A549 (cell line): ENCODE results near the gene DSEL. TPM values are rescaled to one million over a fixed set of nuclear protein-coding genes. Genes with fewer than 3 reads are reported as not detected.

Experiments used
- ATAC-seq, 2 experiments: fragments of 200-7000 bp in 1 of 2; fragments of >200 bp in 1 of 2; cut with Nextera tagmentation in 1 of 2; cut with Tn5 transposase in 1 of 2; 3 replicates each; pipeline versions ENCODE4 v1.8.0 to v1.9.1; 2018 to 2020; ENCODE audit warnings: mild to moderate bottlenecking in 1 of 2, moderate library complexity in 1 of 2
- CTCF ChIA-PET: fragments of 300-600 bp; sonication (Branson Sonifier 250); formaldehyde crosslinking; extraction: SDS; loops from one replicate; lab custom pipeline; 2021; ENCODE audit warnings: antibody characterized with exemption, inconsistent platforms; lab: Yijun Ruan, JAX
- POLR2A ChIA-PET: fragments of 350-600 bp; formaldehyde crosslinking; extraction: SDS; loops from one replicate; lab custom pipeline; 2021; ENCODE audit warnings: antibody characterized with exemption, inconsistent platforms; lab: Yijun Ruan, JAX
- DNase-seq, 2 experiments: peaks; one replicate each; pipeline versions ENCODE4 v3.0.0 to v3.0.0-alpha.2; 2011 to 2016; ENCODE audit warnings: low read depth in 1 of 2, low spot score in 1 of 2
- FAIRE-seq: peaks from 2 replicates; lab custom pipeline; 2011; peaks lifted over from hg19 to GRCh38; lab: Jason Lieb, UNC
- H3K27ac ChIP-seq, 2 experiments: fragments of >200 bp; sonication (Bioruptor Twin); formaldehyde crosslinking; 3 replicates each; pipeline ENCODE4 v1.5.1; 2016 to 2017
- H3K4me1 ChIP-seq: fragments of >200 bp; sonication (Bioruptor Twin); formaldehyde crosslinking; 3 replicates; pipeline ENCODE4 v1.6.1; 2016
- H3K4me2 ChIP-seq: fragments of >200 bp; sonication (Bioruptor Twin); formaldehyde crosslinking; 3 replicates; pipeline ENCODE4 v1.6.1; 2016
- H3K4me3 ChIP-seq: fragments of >200 bp; sonication (Bioruptor Twin); formaldehyde crosslinking; 3 replicates; pipeline ENCODE4 v1.5.1; 2016
- H3K9me3 ChIP-seq: fragments of >200 bp; sonication (Bioruptor Twin); formaldehyde crosslinking; 3 replicates; pipeline ENCODE4 v1.6.1; 2016
- CBX2 ChIP-seq: fragments of 200-600 bp; sonication (generic); IDR thresholded peaks from 2 replicates; pipeline ENCODE4 v1.6.1; 2016; ENCODE audit warnings: low read depth, mild to moderate bottlenecking, borderline replicate concordance
- CEBPB ChIP-seq, 2 experiments: fragments of >200 bp in 1 of 2; sonication (Bioruptor Twin) in 1 of 2; formaldehyde crosslinking in 1 of 2; IDR thresholded peaks; 2 replicates each; pipeline ENCODE4 v1.6.1; 2012 to 2016
- EHF ChIP-seq: fragments of 250-450 bp; sonication (Bioruptor Pico); IDR thresholded peaks from 2 replicates; pipeline ENCODE4 v1.5.0; 2020; ENCODE audit warnings: mild to moderate bottlenecking
- EHMT2 ChIP-seq: fragments of 200-600 bp; sonication (generic); IDR thresholded peaks from 2 replicates; pipeline ENCODE4 v1.6.1; 2016; ENCODE audit warnings: antibody characterized with exemption, low read depth, mild to moderate bottlenecking, moderate library complexity
- EP300 ChIP-seq, 2 experiments: fragments of >200 bp; sonication (Bioruptor Twin); formaldehyde crosslinking; IDR thresholded peaks; 2 replicates in 1 of 2; 3 replicates in 1 of 2; pipeline ENCODE4 v1.6.1; 2016 to 2017
- FOSL2 ChIP-seq, 2 experiments: fragments of 450-650 bp in 1 of 2; fragments of >200 bp in 1 of 2; sonication (Bioruptor Twin) in 1 of 2; formaldehyde crosslinking; IDR thresholded peaks; 2 replicates each; pipeline versions ENCODE4 v1.5.0 to v1.6.1; 2016 to 2020; ENCODE audit warnings: mild to moderate bottlenecking in 1 of 2, moderate library complexity in 1 of 2
- FOXS1 ChIP-seq: fragments of 250-450 bp; sonication (Bioruptor Pico); IDR thresholded peaks from 2 replicates; pipeline ENCODE4 v1.5.0; 2020; ENCODE audit warnings: mild to moderate bottlenecking, moderate library complexity
- GATA3 ChIP-seq: IDR thresholded peaks from 2 replicates; pipeline ENCODE4 v1.6.1; 2012; ENCODE audit warnings: borderline replicate concordance
- HDAC2 ChIP-seq: fragments of 200-600 bp; sonication (generic); IDR thresholded peaks from 2 replicates; pipeline ENCODE4 v1.6.1; 2016
- HOXB13 ChIP-seq: fragments of 250-450 bp; sonication (Bioruptor Pico); IDR thresholded peaks from 2 replicates; pipeline ENCODE4 v1.5.0; 2020; ENCODE audit warnings: low read depth, mild to moderate bottlenecking, moderate library complexity
- KDM1A ChIP-seq: fragments of 200-600 bp; sonication (generic); IDR thresholded peaks from 2 replicates; pipeline ENCODE4 v1.6.1; 2016; ENCODE audit warnings: low read depth, mild to moderate bottlenecking
- MAZ ChIP-seq: fragments of 150-350 bp; IDR thresholded peaks from 2 replicates; pipeline ENCODE4 v1.6.1; 2014; ENCODE audit warnings: antibody characterized with exemption, low read depth, low read length, borderline replicate concordance
- MYC ChIP-seq: IDR thresholded peaks from 2 replicates; pipeline ENCODE4 v1.6.1; 2012; ENCODE audit warnings: mild to moderate bottlenecking, inconsistent platforms, low read length, improper control_type of control experiment, borderline replicate concordance
- RAD21 ChIP-seq, 2 experiments: fragments of >200 bp in 1 of 2; sonication (Bioruptor Twin) in 1 of 2; formaldehyde crosslinking in 1 of 2; IDR thresholded peaks in 1 of 2; conservative IDR thresholded peaks in 1 of 2; 2 replicates in 1 of 2; 3 replicates in 1 of 2; pipeline ENCODE4 v1.6.1; 2012 to 2018; ENCODE audit warnings: inconsistent platforms in 1 of 2
- RARB ChIP-seq: fragments of 250-450 bp; sonication (Bioruptor Pico); IDR thresholded peaks from 2 replicates; pipeline ENCODE4 v1.8.0; 2021; ENCODE audit warnings: mild to moderate bottlenecking, moderate library complexity
- RCOR1 ChIP-seq: fragments of 150-350 bp; IDR thresholded peaks from 2 replicates; pipeline ENCODE4 v1.6.1; 2014; ENCODE audit warnings: antibody characterized with exemption, low read length, low read depth
- RFX5 ChIP-seq: fragments of 450-650 bp; IDR thresholded peaks from 2 replicates; pipeline ENCODE4 v1.7.1; 2014; ENCODE audit warnings: antibody characterized with exemption, mild to moderate bottlenecking, moderate library complexity
- SREBF2 ChIP-seq: fragments of 450-650 bp; IDR thresholded peaks from 2 replicates; pipeline ENCODE4 v1.6.1; 2014; ENCODE audit warnings: mild to moderate bottlenecking, moderate library complexity
- TP53 ChIP-seq: fragments of 250-450 bp; sonication (Bioruptor Pico); IDR thresholded peaks from 2 replicates; pipeline ENCODE4 v1.5.0; 2021; ENCODE audit warnings: mild to moderate bottlenecking, moderate library complexity
- ZFP36 ChIP-seq: fragments of 450-650 bp; IDR thresholded peaks from 2 replicates; pipeline ENCODE4 v1.6.1; 2014; ENCODE audit warnings: borderline replicate concordance; ENCODE audit not compliant: partially characterized antibody
- WGBS: methylation state at CpG from one replicate; pipeline ENCODE4 v1.1.6; 2017; ENCODE audit errors: missing lambda C conversion rate; 5-methylcytosine and 5-hydroxymethylcytosine counted together
- polyA plus RNA-seq, 4 experiments: library from polyadenylated mRNA; depleted of rRNA in 3 of 4; stranded (reverse); fragments of >200 nt; fragmentation: RNase III in 1 of 4; extraction: RNeasy Plus Mini Kit Qiagen cat#74134 plus additional on column Dnase treatment in 1 of 4; gene quantifications; 2 replicates in 3 of 4; 3 replicates in 1 of 4; pipeline ENCODE4 v1.2.3, GENCODE V29; 2011 to 2017
- TF ChIP-seq, protein P1 (sequence below): fragments of 200-600 bp; sonication (generic); IDR thresholded peaks from 2 replicates; pipeline ENCODE4 v1.6.1; 2016; ENCODE audit warnings: antibody characterized with exemption, mild to moderate bottlenecking, moderate library complexity
- TF ChIP-seq, protein P2 (sequence below): fragments of 450-650 bp; IDR thresholded peaks from 2 replicates; pipeline ENCODE4 v1.6.1; 2014; ENCODE audit warnings: antibody characterized with exemption
- TF ChIP-seq, protein P3 (sequence below): fragments of 150-350 bp; IDR thresholded peaks from 2 replicates; pipeline ENCODE4 v1.6.1; 2014; ENCODE audit warnings: low read depth, mild to moderate bottlenecking, low read length
- TF ChIP-seq, protein P4 (sequence below): fragments of >200 bp; sonication (Bioruptor Twin); formaldehyde crosslinking; IDR thresholded peaks from 3 replicates; pipeline ENCODE4 v1.6.1; 2016

DSEL gene
- polyA plus RNA-seq, 2 of the 4 experiments (the other 2 are of a cell fraction) = 0.21 to 0.34 TPM

DNA sequence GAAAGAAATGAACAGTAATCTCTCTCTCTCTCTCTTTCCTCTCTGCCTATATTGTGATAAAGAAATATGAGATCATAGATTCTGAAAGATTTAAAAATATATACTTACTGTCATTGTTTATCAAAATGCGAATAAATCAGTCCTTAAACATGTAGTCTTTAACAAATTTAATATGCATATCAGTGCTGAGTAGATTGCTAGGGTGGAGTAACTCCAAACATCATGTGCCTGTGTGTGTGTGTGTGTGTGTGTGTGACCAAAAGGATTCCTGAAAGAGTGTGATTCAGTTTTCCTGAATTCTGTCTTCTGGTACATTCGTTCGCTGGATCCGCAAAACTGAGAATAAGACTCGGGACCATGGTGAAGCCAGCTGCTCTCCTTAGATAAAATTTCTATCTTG lies 24.0 kb upstream of the DSEL start:
- POLR2A ChIA-PET = no interaction called here
- Histone ChIP-seq H3K4me3 (no peak overlapping the region), H3K27ac (no peak overlapping the region), H3K9me3 (no peaks in the 10 kb centered on the region), H3K4me1 (no peaks in the 10 kb centered on the region), H3K4me2 (no peak overlapping the region)
- FAIRE-seq (no peak), DNase-seq (no peak), ATAC-seq (no peak)
- CTCF ChIA-PET = no interaction called here
- WGBS = 59% methylated on average over 5 of the region's 5 CpGs
- no peak for TF ChIP-seq MAZ
- TF ChIP-seq EHMT2 = no peak
- TF ChIP-seq, protein P1, sequence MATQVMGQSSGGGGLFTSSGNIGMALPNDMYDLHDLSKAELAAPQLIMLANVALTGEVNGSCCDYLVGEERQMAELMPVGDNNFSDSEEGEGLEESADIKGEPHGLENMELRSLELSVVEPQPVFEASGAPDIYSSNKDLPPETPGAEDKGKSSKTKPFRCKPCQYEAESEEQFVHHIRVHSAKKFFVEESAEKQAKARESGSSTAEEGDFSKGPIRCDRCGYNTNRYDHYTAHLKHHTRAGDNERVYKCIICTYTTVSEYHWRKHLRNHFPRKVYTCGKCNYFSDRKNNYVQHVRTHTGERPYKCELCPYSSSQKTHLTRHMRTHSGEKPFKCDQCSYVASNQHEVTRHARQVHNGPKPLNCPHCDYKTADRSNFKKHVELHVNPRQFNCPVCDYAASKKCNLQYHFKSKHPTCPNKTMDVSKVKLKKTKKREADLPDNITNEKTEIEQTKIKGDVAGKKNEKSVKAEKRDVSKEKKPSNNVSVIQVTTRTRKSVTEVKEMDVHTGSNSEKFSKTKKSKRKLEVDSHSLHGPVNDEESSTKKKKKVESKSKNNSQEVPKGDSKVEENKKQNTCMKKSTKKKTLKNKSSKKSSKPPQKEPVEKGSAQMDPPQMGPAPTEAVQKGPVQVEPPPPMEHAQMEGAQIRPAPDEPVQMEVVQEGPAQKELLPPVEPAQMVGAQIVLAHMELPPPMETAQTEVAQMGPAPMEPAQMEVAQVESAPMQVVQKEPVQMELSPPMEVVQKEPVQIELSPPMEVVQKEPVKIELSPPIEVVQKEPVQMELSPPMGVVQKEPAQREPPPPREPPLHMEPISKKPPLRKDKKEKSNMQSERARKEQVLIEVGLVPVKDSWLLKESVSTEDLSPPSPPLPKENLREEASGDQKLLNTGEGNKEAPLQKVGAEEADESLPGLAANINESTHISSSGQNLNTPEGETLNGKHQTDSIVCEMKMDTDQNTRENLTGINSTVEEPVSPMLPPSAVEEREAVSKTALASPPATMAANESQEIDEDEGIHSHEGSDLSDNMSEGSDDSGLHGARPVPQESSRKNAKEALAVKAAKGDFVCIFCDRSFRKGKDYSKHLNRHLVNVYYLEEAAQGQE = no peak
- no peak for TF ChIP-seq TP53
- TF ChIP-seq EP300 (IDR thresholded peaks at IDR 0.05) = no peak
- no peak for TF ChIP-seq RARB (CRISPR knock-in tag)
- TF ChIP-seq HOXB13 = no peak
- TF ChIP-seq, protein P2, sequence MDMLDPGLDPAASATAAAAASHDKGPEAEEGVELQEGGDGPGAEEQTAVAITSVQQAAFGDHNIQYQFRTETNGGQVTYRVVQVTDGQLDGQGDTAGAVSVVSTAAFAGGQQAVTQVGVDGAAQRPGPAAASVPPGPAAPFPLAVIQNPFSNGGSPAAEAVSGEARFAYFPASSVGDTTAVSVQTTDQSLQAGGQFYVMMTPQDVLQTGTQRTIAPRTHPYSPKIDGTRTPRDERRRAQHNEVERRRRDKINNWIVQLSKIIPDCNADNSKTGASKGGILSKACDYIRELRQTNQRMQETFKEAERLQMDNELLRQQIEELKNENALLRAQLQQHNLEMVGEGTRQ = no peak
- TF ChIP-seq, protein P3, sequence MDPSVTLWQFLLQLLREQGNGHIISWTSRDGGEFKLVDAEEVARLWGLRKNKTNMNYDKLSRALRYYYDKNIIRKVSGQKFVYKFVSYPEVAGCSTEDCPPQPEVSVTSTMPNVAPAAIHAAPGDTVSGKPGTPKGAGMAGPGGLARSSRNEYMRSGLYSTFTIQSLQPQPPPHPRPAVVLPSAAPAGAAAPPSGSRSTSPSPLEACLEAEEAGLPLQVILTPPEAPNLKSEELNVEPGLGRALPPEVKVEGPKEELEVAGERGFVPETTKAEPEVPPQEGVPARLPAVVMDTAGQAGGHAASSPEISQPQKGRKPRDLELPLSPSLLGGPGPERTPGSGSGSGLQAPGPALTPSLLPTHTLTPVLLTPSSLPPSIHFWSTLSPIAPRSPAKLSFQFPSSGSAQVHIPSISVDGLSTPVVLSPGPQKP = no peak
- no peak for TF ChIP-seq SREBF2
- TF ChIP-seq HDAC2 = no peak
- TF ChIP-seq, protein P4, sequence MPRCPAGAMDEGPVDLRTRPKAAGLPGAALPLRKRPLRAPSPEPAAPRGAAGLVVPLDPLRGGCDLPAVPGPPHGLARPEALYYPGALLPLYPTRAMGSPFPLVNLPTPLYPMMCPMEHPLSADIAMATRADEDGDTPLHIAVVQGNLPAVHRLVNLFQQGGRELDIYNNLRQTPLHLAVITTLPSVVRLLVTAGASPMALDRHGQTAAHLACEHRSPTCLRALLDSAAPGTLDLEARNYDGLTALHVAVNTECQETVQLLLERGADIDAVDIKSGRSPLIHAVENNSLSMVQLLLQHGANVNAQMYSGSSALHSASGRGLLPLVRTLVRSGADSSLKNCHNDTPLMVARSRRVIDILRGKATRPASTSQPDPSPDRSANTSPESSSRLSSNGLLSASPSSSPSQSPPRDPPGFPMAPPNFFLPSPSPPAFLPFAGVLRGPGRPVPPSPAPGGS = no peak
- no peak for TF ChIP-seq FOSL2 (IDR thresholded peaks at IDR 0.05)
- no peak for TF ChIP-seq FOSL2 (CRISPR knock-in tag; IDR thresholded peaks at IDR 0.05)
- no peak for TF ChIP-seq RFX5
- no peak for TF ChIP-seq GATA3

DNA sequence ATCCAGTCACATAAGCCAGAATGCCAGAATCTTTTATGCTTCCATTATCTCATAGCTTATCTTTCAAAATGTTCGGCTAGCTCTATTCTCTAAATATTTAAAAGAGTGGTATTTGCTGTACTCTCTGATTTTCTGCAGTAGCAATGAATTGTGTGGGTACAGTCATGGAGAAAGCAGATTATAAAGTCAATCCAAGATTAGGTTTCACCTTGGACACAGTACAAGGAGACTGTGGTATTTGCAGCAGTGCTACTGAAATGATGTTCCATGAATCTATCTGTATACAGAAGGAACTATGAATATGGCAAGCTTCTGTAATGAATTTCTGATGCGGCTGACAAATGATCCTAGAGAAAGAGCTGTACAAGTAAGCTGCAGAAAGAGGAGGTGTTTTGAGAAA lies 15.4 kb upstream of the DSEL start:
- Histone ChIP-seq H3K9me3 (no peaks in the 10 kb centered on the region), H3K4me1 (no peaks in the 10 kb centered on the region), H3K27ac (no peak overlapping the region), H3K4me2 (no peak overlapping the region), H3K4me3 (no peak overlapping the region)
- FAIRE-seq = no peak
- POLR2A ChIA-PET = no interaction called here
- ATAC-seq = no peak
- DNase-seq = no peak
- 13% methylated on average over 2 of the region's 2 CpGs for WGBS
- TF ChIP-seq RCOR1 (no peak), KDM1A (no peak), EP300 (IDR thresholded peaks at IDR 0.05) (no peak), RAD21 (conservative IDR thresholded peaks at IDR 0.05 in 1 of 2, IDR thresholded peaks at IDR 0.05 in 1 of 2) (no peak), EHF (CRISPR knock-in tag) (no peak), ZFP36 (no peak), CEBPB (IDR thresholded peaks at IDR 0.05) (no peak), FOXS1 (CRISPR knock-in tag) (no peak), CBX2 (no peak), MYC (no peak)
- CTCF ChIA-PET = interaction anchor here (1.4 kb wide), 1 partner anchor 16 kb away, joined by 3 read pairs; no protein-coding TSS in a partner anchor
